GM12865 (cell line): ENCODE results near the gene INHBB.

Experiments
- DNase-seq: peaks from one replicate; pipeline ENCODE4 v3.0.0; 2010; ENCODE audit warnings: low read depth
- H3K4me3 ChIP-seq: 2 replicates; pipeline ENCODE4 v1.5.1; 2011; ENCODE audit warnings: mild to moderate bottlenecking, low read depth, low read length, control low read depth
- CTCF ChIP-seq: IDR thresholded peaks from 2 replicates; pipeline ENCODE4 v1.5.1; 2011; ENCODE audit warnings: low read length, control low read depth, low read depth, inconsistent platforms; ENCODE audit not compliant: insufficient read depth; ENCODE audit errors: missing control alignments

Gene INHBB

GRCh38 chr2:120373424-120373823, 27.5 kb downstream of the INHBB start:
- no peak for TF ChIP-seq CTCF
- DNase-seq: no peak
- no peak overlapping the region for H3K4me3 ChIP-seq

- no peak for TF ChIP-seq CTCF
- DNase-seq: no peak
Measured at GRCh38 chr2:120374821-120375220, 28.9 kb downstream of the INHBB start.

GRCh38 chr2:120375251-120376020, 29.5 kb downstream of the INHBB start:
- H3K4me3 ChIP-seq: no peak overlapping the region
- no peak for TF ChIP-seq CTCF
- DNase-seq: no peak

More at GRCh38 chr2:120374821-120375220, 28.9 kb downstream of the INHBB start:
- no peak overlapping the region for H3K4me3 ChIP-seq

- no peak overlapping the region for H3K4me3 ChIP-seq
- TF ChIP-seq CTCF: no peak
- no peak for DNase-seq
Measured at GRCh38 chr2:120376101-120376500, 30.2 kb downstream of the INHBB start.

DNA sequence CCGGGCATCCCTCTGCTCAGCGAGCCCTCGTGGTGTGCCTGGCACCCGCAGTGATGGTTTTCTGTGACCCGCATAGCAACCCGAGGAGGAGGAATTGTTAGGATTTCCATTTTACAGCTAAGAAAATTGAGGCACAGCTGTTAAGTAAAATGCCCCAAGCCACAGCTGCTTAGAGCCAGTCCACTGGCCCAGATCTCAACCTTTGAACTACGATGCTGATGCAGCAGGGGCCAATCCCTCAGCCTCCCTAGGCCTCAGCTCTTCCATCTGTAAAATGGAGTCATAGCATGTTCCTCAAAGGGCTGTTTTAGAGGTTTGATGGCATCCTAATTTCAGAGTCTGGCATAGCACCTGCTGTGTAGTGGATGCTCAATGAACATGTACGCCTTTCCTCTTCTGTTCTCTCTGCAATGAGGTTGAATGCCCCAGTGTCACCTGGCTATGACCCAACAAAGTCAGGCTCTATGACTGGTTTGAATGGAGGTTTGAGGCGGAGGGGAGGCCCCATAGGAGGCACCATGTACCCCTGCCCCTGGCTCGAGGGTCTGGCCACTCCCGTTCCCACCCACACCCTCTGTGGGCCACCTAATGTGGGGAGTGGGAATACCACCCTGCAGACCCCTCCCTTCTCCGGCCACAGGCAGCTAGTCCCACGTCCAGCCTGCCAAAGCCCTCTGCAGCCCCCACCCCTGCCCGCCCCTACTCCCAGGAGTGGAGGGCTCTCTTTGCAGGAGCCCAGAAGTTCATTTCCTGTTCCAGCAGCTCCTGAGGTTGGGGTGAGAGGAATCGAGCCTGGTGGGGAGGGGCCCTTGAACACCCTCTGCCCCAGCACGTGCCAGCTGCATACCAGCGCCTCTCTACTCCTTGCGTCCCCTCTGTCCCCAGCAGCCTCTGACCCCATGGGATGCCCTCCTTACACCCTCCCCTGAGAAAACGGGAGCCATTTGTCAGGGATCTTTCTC, 31.0 kb downstream of the INHBB start:
- H3K4me3 ChIP-seq: no peak overlapping the region
- no peak for DNase-seq
- TF ChIP-seq CTCF: no peak

- no peak overlapping the region for H3K4me3 ChIP-seq
- DNase-seq: no peak
- no peak for TF ChIP-seq CTCF
Measured at GRCh38 chr2:120378605-120379004, 32.7 kb downstream of the INHBB start.
